Hepatocyte (in vitro differentiated cells): ENCODE results near the gene LSM4.

Source experiments
- EZH2 ChIP-seq: fragments of 200-600 bp; sonication (generic); IDR thresholded peaks from 2 replicates; pipeline ENCODE4 v1.6.1; 2016; ENCODE audit warnings: antibody characterized with exemption, mild to moderate bottlenecking, borderline replicate concordance
- EZH2phosphoT487 ChIP-seq: fragments of 200-600 bp; sonication (generic); IDR thresholded peaks from one replicate; pipeline ENCODE4 v1.6.1; 2018; ENCODE audit warnings: antibody characterized with exemption, mild to moderate bottlenecking, low read depth, moderate library complexity; ENCODE audit not compliant: unreplicated experiment, severe bottlenecking
- TF ChIP-seq, protein P1 (sequence below): fragments of 200-600 bp; sonication (generic); IDR thresholded peaks from 2 replicates; pipeline ENCODE4 v1.5.1; 2016; ENCODE audit warnings: antibody characterized with exemption, mild to moderate bottlenecking; ENCODE audit not compliant: poor library complexity

GRCh38 chr19:18279516-18280246 lies 43.2 kb downstream of the LSM4 start:
- TF ChIP-seq, protein P1, sequence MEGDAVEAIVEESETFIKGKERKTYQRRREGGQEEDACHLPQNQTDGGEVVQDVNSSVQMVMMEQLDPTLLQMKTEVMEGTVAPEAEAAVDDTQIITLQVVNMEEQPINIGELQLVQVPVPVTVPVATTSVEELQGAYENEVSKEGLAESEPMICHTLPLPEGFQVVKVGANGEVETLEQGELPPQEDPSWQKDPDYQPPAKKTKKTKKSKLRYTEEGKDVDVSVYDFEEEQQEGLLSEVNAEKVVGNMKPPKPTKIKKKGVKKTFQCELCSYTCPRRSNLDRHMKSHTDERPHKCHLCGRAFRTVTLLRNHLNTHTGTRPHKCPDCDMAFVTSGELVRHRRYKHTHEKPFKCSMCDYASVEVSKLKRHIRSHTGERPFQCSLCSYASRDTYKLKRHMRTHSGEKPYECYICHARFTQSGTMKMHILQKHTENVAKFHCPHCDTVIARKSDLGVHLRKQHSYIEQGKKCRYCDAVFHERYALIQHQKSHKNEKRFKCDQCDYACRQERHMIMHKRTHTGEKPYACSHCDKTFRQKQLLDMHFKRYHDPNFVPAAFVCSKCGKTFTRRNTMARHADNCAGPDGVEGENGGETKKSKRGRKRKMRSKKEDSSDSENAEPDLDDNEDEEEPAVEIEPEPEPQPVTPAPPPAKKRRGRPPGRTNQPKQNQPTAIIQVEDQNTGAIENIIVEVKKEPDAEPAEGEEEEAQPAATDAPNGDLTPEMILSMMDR = peak; percentile 90
- TF ChIP-seq EZH2 = no peak
- TF ChIP-seq EZH2phosphoT487 = no peak
